Measurements from ENCODE around the gene SLC66A3.

- TF ChIP-seq, protein P1, sequence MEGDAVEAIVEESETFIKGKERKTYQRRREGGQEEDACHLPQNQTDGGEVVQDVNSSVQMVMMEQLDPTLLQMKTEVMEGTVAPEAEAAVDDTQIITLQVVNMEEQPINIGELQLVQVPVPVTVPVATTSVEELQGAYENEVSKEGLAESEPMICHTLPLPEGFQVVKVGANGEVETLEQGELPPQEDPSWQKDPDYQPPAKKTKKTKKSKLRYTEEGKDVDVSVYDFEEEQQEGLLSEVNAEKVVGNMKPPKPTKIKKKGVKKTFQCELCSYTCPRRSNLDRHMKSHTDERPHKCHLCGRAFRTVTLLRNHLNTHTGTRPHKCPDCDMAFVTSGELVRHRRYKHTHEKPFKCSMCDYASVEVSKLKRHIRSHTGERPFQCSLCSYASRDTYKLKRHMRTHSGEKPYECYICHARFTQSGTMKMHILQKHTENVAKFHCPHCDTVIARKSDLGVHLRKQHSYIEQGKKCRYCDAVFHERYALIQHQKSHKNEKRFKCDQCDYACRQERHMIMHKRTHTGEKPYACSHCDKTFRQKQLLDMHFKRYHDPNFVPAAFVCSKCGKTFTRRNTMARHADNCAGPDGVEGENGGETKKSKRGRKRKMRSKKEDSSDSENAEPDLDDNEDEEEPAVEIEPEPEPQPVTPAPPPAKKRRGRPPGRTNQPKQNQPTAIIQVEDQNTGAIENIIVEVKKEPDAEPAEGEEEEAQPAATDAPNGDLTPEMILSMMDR (IDR thresholded peaks at IDR 0.05): no peak
- no peak for TF ChIP-seq POLR2AphosphoS5 (IDR thresholded peaks at IDR 0.05)
- TF ChIP-seq EP300 (IDR thresholded peaks at IDR 0.05): no peak
- TF ChIP-seq POLR2A (IDR thresholded peaks at IDR 0.05; ENCODE audit: low read depth): no peak
These were observed 6.5 kb downstream of the SLC66A3 start for GRCh38 chr2:11161747-11162146.

Measured in esophagus muscularis mucosa (tissue), 4 donors.